HUES64 (cell line): ENCODE data around the gene NIPA2.
A peak's percentile ranks its signal among the peaks of the same experiment; 100 is the strongest.

Source experiments
- H3K27ac ChIP-seq: 2 replicates; pipeline ENCODE4 v1.7.0; 2013; ENCODE audit warnings: low read depth, low read length, inconsistent platforms
- H3K27me3 ChIP-seq: 2 replicates; pipeline ENCODE4 v1.6.1; 2013; ENCODE audit warnings: mild to moderate bottlenecking, low read length; ENCODE audit not compliant: insufficient read depth
- H3K36me3 ChIP-seq: 2 replicates; pipeline ENCODE4 v1.6.1; 2013; ENCODE audit warnings: mild to moderate bottlenecking, low read length; ENCODE audit not compliant: insufficient read depth
- H3K4me1 ChIP-seq: 2 replicates; pipeline ENCODE4 v1.6.1; 2013; ENCODE audit warnings: mild to moderate bottlenecking, low read length, moderate library complexity; ENCODE audit not compliant: insufficient read depth
- H3K4me3 ChIP-seq: 2 replicates; pipeline ENCODE4 v1.5.1; 2013; ENCODE audit warnings: mild to moderate bottlenecking, low read length, moderate library complexity
- H3K9ac ChIP-seq: 2 replicates; pipeline ENCODE4 v1.6.1; 2013; ENCODE audit warnings: mild to moderate bottlenecking, low read depth, low read length
- H3K9me3 ChIP-seq: 2 replicates; pipeline ENCODE4 v1.6.1; 2013; ENCODE audit warnings: low read depth, low read length; ENCODE audit not compliant: insufficient read depth
- WGBS: fragments of 150-250, 120-280 bp; methylation state at CpG from one replicate; pipeline ENCODE4 v1.1.7; 2013; ENCODE audit warnings: missing lambda C conversion rate; 5-methylcytosine and 5-hydroxymethylcytosine counted together

The NIPA2 gene

DNA sequence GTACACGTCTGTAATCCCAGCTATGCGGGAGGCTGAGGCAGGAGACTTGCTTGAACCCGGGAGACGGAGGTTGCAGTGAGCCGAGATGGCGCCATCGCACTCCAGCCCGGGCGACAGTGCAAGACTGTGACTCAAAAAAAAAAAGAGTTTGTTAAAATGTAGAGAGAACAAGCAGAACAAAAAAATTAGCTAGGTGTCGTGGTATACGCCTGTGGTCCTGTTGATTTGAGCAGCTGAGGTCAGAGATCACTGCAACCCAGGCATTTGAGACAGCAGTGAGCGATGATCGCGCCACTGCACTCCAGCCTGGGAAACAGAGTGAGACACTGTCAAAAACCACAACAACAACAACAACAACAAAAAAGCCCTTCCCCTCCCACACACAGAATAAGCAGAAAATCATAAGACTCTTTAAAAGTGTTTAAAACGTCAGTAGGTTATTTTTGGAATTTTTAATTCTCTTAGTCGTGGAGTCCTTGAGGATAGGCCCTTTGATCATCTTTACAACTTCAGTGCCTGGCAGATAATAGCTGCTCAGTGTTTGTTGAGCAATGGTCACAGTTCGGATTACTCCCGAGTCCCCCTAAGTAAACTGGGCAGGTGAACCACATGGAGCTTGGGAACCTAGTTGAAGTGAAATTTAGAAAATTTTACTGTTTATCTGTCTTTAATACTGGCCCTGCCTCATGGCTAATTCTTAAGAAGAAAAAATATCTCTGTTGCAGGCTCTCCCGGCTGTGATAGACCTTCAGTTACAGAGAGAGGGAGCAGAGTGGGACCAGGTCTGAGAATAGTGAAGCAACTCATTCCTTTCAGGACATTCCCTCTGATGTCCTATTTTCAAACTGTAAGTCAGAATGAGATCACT, 6.2 kb downstream of the NIPA2 start:
- Histone ChIP-seq H3K27me3 (no peaks in the 10 kb centered on the region), H3K36me3 (peaks cover 37% of the 10 kb centered on the region), H3K4me3 (no peak overlapping the region), H3K9ac (0 out of 2 replicates have a peak overlapping the region, but pooled peaks have one; percentile 20), H3K4me1 (peaks cover 22% of the 10 kb centered on the region), H3K27ac (peak overlapping the region; percentile 80), H3K9me3 (no peaks in the 10 kb centered on the region)
- WGBS = 88% methylated on average over 19 of the region's 19 CpGs

DNA sequence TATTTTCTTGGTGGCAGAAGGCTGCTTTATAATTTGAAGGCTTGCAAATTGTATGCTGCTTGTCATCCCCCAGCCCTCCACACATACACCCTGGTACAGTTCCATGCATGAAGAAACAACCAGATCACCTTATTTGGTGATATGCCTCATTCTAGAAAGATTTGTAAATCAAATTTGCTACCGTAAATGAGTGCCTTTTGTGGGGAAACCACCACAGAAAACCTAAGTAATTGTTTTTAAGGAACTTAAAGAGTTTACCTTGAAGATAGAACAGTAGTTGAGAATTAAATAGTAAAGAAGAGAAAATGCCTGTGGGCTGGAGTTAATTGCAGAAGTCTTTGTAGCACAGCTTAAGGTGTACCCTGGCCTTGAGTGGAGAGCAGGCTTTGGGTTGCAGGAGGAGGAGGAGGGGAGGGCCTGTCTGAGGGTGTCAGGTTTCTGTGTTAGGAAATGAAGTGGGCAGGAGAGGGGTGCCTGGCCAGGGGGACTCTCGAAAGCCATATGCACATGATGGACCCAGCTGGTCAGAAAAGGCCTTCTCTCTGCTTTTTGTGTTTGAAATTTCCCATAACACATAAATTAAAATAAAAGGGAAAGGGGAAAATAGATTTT, 6.9 kb downstream of the NIPA2 start:
- peak overlapping the region; percentile 80 for H3K27ac ChIP-seq

GRCh38 chr15:22846073-22846472, 7.6 kb downstream of the NIPA2 start:
- Histone ChIP-seq H3K36me3 (peaks cover 47% of the 10 kb centered on the region), H3K27me3 (no peaks in the 10 kb centered on the region), H3K4me3 (no peak overlapping the region), H3K27ac (no peak overlapping the region), H3K9me3 (no peaks in the 10 kb centered on the region), H3K4me1 (peaks cover 17% of the 10 kb centered on the region), H3K9ac (no peak overlapping the region)
- 94% methylated on average over 6 of the region's 6 CpGs for WGBS

More for the DNA sequence above, 6.9 kb downstream of the NIPA2 start:
- Histone ChIP-seq H3K4me1 (peaks cover 17% of the 10 kb centered on the region), H3K9ac (0 out of 2 replicates have a peak overlapping the region, but pooled peaks have one; percentile 20), H3K36me3 (peaks cover 40% of the 10 kb centered on the region), H3K27me3 (no peaks in the 10 kb centered on the region), H3K9me3 (no peaks in the 10 kb centered on the region), H3K4me3 (no peak overlapping the region)
- WGBS = 65% methylated on average over 2 of the region's 2 CpGs

GRCh38 chr15:22850055-22850454, 11.6 kb downstream of the NIPA2 start:
- no peaks in the 10 kb centered on the region for H3K27me3 ChIP-seq
- no peak overlapping the region for H3K4me3 ChIP-seq
- peaks cover 10% of the 10 kb centered on the region for H3K4me1 ChIP-seq
- peaks cover 70% of the 10 kb centered on the region for H3K36me3 ChIP-seq
- 96% methylated on average over 3 of the region's 3 CpGs for WGBS
- no peaks in the 10 kb centered on the region for H3K9me3 ChIP-seq
- H3K27ac ChIP-seq = no peak overlapping the region
- no peak overlapping the region for H3K9ac ChIP-seq

- H3K9me3 ChIP-seq = no peaks in the 10 kb centered on the region
- no peak overlapping the region for H3K9ac ChIP-seq
- H3K4me1 ChIP-seq = no peaks in the 10 kb centered on the region
- H3K27me3 ChIP-seq = no peaks in the 10 kb centered on the region
- WGBS = 93% methylated on average over 4 of the region's 4 CpGs
- no peak overlapping the region for H3K27ac ChIP-seq
- no peak overlapping the region for H3K4me3 ChIP-seq
- H3K36me3 ChIP-seq = peaks cover 78% of the 10 kb centered on the region
These were observed 13.0 kb downstream of the NIPA2 start for GRCh38 chr15:22851513-22851912.

DNA sequence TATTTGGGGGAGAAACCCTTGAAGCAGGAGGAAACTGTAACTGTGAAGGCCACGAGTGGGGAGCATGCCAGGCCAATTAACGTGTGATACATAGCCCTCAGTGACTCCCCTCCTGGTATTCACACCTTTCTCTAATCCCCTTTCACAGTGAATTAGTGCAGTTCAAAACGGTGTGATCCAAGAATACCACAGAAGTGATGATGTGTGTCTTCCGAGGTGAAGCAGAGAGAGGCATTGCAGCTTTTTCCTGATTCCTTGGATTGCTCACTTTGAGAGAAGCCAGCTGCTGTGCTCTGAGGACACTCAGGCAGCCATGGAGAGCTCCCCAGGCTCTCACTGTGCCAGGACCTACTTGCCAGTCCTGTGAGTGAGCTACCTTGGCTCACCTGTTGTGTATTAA, 17.3 kb downstream of the NIPA2 start:
- Histone ChIP-seq H3K27me3 (no peaks in the 10 kb centered on the region), H3K9me3 (no peaks in the 10 kb centered on the region), H3K36me3 (peaks cover 84% of the 10 kb centered on the region), H3K4me3 (no peak overlapping the region), H3K4me1 (no peaks in the 10 kb centered on the region), H3K9ac (no peak overlapping the region), H3K27ac (no peak overlapping the region)
- WGBS = 77% methylated on average over 4 of the region's 4 CpGs

GRCh38 chr15:22856659-22857058, 18.2 kb downstream of the NIPA2 start:
- WGBS = 96% methylated on average over 1 of the region's 1 CpG
- no peaks in the 10 kb centered on the region for H3K27me3 ChIP-seq
- no peaks in the 10 kb centered on the region for H3K9me3 ChIP-seq
- H3K9ac ChIP-seq = no peak overlapping the region
- H3K4me1 ChIP-seq = no peaks in the 10 kb centered on the region
- no peak overlapping the region for H3K27ac ChIP-seq
- H3K4me3 ChIP-seq = no peak overlapping the region
- peaks cover 84% of the 10 kb centered on the region for H3K36me3 ChIP-seq

DNA sequence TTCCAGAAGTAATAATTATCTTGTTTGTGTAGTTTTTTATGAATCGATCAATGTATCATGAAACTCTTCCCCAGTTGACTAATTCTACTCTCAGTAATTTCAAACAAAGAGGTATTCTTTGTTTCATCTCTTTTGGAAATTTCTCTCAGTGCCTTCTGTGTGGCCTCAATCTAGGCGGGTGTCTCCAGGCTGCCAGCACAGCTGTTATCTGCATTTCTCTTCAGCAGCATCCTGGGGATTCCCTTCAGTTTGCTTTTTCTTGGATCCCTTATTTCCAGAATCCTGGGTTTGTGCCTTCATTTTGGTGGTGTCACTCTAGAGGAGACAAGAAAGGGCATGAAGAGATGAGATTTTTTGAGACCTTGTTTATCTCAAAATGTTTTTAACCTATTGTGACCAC, 22.7 kb downstream of the NIPA2 start:
- 91% methylated on average over 1 of the region's 2 CpGs for WGBS
- H3K9ac ChIP-seq = no peak overlapping the region
- no peaks in the 10 kb centered on the region for H3K4me1 ChIP-seq
- no peaks in the 10 kb centered on the region for H3K9me3 ChIP-seq
- H3K27me3 ChIP-seq = no peaks in the 10 kb centered on the region
- no peak overlapping the region for H3K27ac ChIP-seq
- no peak overlapping the region for H3K4me3 ChIP-seq
- H3K36me3 ChIP-seq = peaks cover 73% of the 10 kb centered on the region

- H3K4me3 ChIP-seq = no peak overlapping the region
- 94% methylated on average over 3 of the region's 3 CpGs for WGBS
- H3K36me3 ChIP-seq = peaks cover 82% of the 10 kb centered on the region
- no peaks in the 10 kb centered on the region for H3K4me1 ChIP-seq
- H3K27ac ChIP-seq = no peak overlapping the region
- no peak overlapping the region for H3K9ac ChIP-seq
- no peaks in the 10 kb centered on the region for H3K27me3 ChIP-seq
- H3K9me3 ChIP-seq = no peaks in the 10 kb centered on the region
These were observed 24.9 kb downstream of the NIPA2 start for GRCh38 chr15:22863356-22863755.

DNA sequence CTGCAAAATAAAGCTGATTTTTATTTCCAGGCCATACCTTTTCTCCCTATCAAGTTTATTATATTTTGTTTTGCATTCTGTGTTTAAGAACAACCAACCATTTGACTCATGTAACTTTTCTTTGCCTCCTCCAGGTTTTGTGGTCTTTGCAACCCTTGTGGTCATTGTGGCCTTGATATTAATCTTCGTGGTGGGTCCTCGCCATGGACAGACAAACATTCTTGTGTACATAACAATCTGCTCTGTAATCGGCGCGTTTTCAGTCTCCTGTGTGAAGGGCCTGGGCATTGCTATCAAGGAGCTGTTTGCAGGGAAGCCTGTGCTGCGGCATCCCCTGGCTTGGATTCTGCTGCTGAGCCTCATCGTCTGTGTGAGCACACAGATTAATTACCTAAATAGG, 27.6 kb downstream of the NIPA2 start:
- Histone ChIP-seq H3K27ac (no peak overlapping the region), H3K4me3 (no peak overlapping the region), H3K36me3 (peaks cover 84% of the 10 kb centered on the region), H3K4me1 (no peaks in the 10 kb centered on the region), H3K27me3 (no peaks in the 10 kb centered on the region), H3K9ac (no peak overlapping the region), H3K9me3 (no peaks in the 10 kb centered on the region)
- 97% methylated on average over 7 of the region's 7 CpGs for WGBS

- Histone ChIP-seq H3K9me3 (no peaks in the 10 kb centered on the region), H3K4me3 (no peak overlapping the region), H3K36me3 (peaks cover 92% of the 10 kb centered on the region), H3K27me3 (no peaks in the 10 kb centered on the region), H3K9ac (no peak overlapping the region), H3K4me1 (peaks cover 3% of the 10 kb centered on the region; the same call in 1 of the 2 replicates), H3K27ac (no peak overlapping the region)
- WGBS = 95% methylated on average over 6 of the region's 6 CpGs
These were observed 29.4 kb downstream of the NIPA2 start for GRCh38 chr15:22867886-22868285.
